LNCAP (cell line): ENCODE measurements around the gene KIRREL3.

ENCODE experiments used
- CTCF ChIP-seq: fragments of 450-650 bp; IDR thresholded peaks from 2 replicates; pipeline ENCODE4 v1.5.1; 2017; ENCODE audit warnings: mild to moderate bottlenecking

Gene KIRREL3

GRCh38 chr11:126969865-126970479, 30.6 kb downstream of the KIRREL3 start:
- TF ChIP-seq CTCF = peak; percentile 41

- no peak for TF ChIP-seq CTCF
These were observed 31.7 kb downstream of the KIRREL3 start for GRCh38 chr11:126968915-126969314.

GRCh38 chr11:126965331-126965730, 35.2 kb downstream of the KIRREL3 start:
- no peak for TF ChIP-seq CTCF

- no peak for TF ChIP-seq CTCF
These were observed 36.8 kb downstream of the KIRREL3 start for GRCh38 chr11:126963603-126964363.

- TF ChIP-seq CTCF = no peak
These were observed 37.5 kb downstream of the KIRREL3 start for GRCh38 chr11:126963115-126963514.

GRCh38 chr11:126959700-126960099, 40.9 kb downstream of the KIRREL3 start:
- TF ChIP-seq CTCF = no peak

GRCh38 chr11:126956635-126957034, 43.9 kb downstream of the KIRREL3 start:
- TF ChIP-seq CTCF = no peak
